GM19351 (cell line): ENCODE results near the gene MMRN1.

Source experiments
- ATAC-seq: cut with Tn5 transposase; IDR thresholded peaks from one replicate; pipeline ENCODE4 v1.9.1; 2021; ENCODE audit warnings: mild to moderate bottlenecking, moderate library complexity; ENCODE audit not compliant: unreplicated experiment

The MMRN1 gene

GRCh38 chr4:89994176-89994873, 99.7 kb downstream of the MMRN1 start:
- ATAC-seq: no peak

DNA sequence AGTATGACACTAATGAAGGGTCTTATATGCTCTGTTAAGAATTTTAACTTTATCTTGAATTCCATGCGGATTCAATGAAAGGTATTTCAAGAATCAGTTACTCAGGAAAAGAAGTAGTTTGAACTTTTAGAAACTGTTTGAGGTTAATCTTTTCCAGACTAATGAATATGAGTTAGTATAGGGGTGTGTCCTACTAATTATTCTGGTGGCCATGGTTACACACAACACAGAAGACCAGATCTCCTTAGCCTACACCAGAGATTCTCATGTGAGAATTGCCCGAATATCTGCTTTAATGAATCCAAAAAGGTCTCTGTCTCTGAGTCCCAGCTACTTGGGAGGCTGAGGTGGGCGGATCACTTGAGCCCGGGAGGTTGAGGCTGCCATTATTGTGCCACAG, 100.4 kb downstream of the MMRN1 start:
- no peak for ATAC-seq

GRCh38 chr4:89995814-89996213, 101.2 kb downstream of the MMRN1 start:
- ATAC-seq: no peak

DNA sequence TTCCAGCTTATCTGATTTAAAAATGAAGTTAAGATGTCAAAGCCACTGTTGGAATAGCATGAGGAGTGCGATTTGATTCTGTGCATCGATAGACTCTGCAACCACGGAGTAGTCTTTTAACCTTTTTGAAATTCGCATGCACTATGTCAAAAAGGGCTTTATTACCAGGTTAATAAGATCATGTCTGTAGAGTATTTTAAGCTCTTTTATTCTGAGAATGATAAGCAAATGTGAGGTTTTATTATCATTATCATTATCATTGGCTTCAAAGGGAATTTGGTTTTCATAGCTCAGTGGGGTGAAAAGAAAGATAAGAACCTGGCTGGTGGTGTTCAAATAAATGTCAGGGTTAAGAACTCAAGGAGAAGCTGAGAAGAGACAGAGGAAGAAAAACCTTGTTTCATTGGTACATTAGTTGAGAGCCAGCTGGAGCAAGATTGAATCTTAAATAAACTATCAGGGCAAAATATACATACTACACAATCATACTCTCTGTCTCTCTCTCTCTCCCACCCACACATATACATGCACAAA, 102.6 kb downstream of the MMRN1 start:
- ATAC-seq: no peak

DNA sequence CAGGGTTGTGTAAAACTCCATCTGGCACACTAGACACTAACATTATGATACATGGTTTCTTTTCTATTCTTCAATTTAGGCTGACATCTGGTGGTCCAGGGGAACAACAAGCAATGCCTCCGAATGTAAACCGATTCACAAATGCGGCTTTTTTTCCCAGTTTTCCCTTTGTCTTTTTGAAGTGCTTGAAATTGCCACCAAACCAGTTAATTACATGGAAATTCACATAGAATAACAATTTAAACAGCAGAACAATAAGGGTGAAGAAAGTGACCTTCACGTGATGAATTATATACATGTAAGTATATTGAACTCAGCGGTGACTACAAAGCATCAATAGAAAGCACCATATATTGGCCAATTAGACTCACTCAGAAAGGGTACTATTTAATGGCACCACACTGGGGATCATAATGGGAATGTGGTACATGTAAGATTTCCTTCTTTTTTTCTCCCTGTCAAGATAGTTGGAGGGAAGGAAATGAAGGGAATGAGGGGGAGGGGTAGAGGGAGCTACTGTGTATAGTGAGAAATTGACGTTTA, 103.9 kb downstream of the MMRN1 start:
- no peak for ATAC-seq

DNA sequence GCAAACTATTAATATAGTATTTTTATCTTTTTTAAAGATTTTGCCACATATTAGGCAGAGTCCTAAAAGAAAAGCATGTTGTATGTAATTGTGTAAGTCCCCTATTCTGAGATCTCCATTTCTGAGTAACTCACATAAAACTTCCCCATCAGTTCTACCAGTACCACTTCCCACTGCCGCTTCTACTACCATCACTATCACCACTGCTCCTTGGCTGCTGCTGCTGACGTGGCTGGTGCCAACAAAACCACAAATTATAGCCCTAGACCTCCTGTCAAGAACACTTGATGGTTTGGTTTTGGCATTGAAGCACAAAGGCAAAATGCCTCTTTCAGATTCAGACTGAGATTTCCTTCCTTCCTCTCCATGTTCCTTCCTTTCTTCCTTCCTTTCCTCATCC, 106.4 kb downstream of the MMRN1 start:
- no peak for ATAC-seq

- ATAC-seq: no peak
Measured at GRCh38 chr4:90002441-90003062, 107.9 kb downstream of the MMRN1 start.
